Breast epithelium (tissue), 4 donors: Measurements from ENCODE around the gene EXOC3L2. TPM values are rescaled to one million over a fixed set of nuclear protein-coding genes. Genes with fewer than 3 reads are reported as not detected.
"Not testable (repeated sequence)": the region's sequence is repeated elsewhere in the genome, so short reads cannot be mapped to it uniquely, and the experiment has no call there.

Source experiments
- DNase-seq, 2 donors: peaks; one replicate each; pipeline ENCODE4 v3.0.0-alpha.2; 2019; ENCODE audit warnings: low spot score in 2 of 2
- H3K27ac ChIP-seq, 2 donors: fragments of 200-600 bp; sonication (generic) in 1 of 2; one replicate each; pipeline ENCODE4 v1.5.1; 2016 to 2019; ENCODE audit warnings: mild to moderate bottlenecking in 1 of 2
- H3K27me3 ChIP-seq, 2 donors: fragments of 200-600 bp; sonication (generic) in 1 of 2; one replicate each; pipeline versions ENCODE4 v1.5.1 to v1.6.0; 2017 to 2019; ENCODE audit warnings: control low read depth in 1 of 2, mild to moderate bottlenecking in 1 of 2
- H3K36me3 ChIP-seq: fragments of 200-600 bp; one replicate; pipeline ENCODE4 v1.5.1; 2019
- H3K4me1 ChIP-seq, 2 donors: fragments of 200-600 bp; sonication (generic); one replicate each; pipeline ENCODE4 v1.5.1; 2016 to 2019; ENCODE audit warnings: control low read depth in 1 of 2
- H3K4me3 ChIP-seq, 3 donors: fragments of 200-600 bp; sonication (generic); 1 replicate in 2 of 3; 2 replicates in 1 of 3; pipeline ENCODE4 v1.5.1; 2016 to 2019; ENCODE audit warnings: mild to moderate bottlenecking in 3 of 3, moderate library complexity in 2 of 3
- H3K9me3 ChIP-seq, 2 donors: fragments of 200-600 bp; sonication (generic) in 1 of 2; one replicate each; pipeline ENCODE4 v1.5.1; 2016 to 2019; ENCODE audit warnings: control low read depth in 1 of 2
- POLR2A ChIP-seq: fragments of 450-650 bp; IDR thresholded peaks from one replicate; pipeline ENCODE4 v1.6.1; 2016; ENCODE audit warnings: antibody characterized with exemption, mild to moderate bottlenecking, moderate library complexity
- POLR2AphosphoS5 ChIP-seq, 3 donors: sonication (generic); formaldehyde crosslinking; IDR thresholded peaks; one replicate each; pipeline ENCODE4 v1.6.1; 2017; ENCODE audit warnings: antibody characterized with exemption in 3 of 3
- intact Hi-C: fragments of 100-400 bp; cut with DNase I; formaldehyde crosslinking; loops from one replicate; pipeline ENCODE4 v1.15.1; 2023; ENCODE audit warnings: low total_unique reads
- total RNA-seq, 3 donors: library from RNA; depleted of rRNA; stranded (reverse); fragments of >200 nt; gene quantifications; one replicate each; pipeline ENCODE4 v1.1.0, GENCODE V29; 2016
- TF ChIP-seq, protein P1 (sequence below), 3 donors: fragments of 450-650 bp; IDR thresholded peaks; one replicate each; pipeline ENCODE4 v1.5.1; 2016 to 2017; ENCODE audit warnings: antibody characterized with exemption in 3 of 3, mild to moderate bottlenecking in 3 of 3, moderate library complexity in 3 of 3

EXOC3L2 gene
- total RNA-seq, 3 donors from 2014 or later: 0.44 to 2.3 (median 0.64) TPM

DNA sequence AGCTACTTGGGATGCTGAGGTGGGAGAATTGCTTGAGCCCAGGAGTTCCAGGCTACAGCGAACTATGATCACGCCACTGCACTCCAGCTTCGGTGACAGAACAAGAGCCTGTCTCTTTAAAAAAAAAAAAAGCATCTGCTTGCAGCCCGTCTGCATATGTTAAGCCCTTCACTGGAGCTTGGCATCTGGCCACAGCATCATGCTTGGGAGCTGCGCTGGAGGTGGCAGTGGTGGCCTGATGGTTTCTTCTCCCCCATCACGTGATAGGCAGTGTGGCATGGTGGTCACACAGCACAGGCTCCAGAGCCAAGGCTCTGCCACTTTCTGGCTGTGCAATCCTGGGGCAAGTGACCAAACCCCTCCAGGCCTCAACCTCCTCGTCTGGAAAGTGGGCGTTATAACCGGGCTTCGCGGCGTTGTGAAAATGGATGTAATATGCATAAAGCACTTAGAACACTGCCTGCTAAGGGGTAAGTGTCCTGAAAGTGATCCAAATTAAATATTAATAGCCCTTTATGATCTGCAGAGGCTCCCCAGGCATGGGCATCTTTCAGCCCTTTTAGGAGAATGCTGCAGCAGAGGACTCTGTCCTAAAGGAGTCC lies 30.3 kb upstream of the EXOC3L2 start:
- Histone ChIP-seq H3K4me1 (no peaks in the 10 kb centered on the region), H3K27ac (no peak overlapping the region), H3K36me3 (no peaks in the 10 kb centered on the region), H3K4me3 (no peak overlapping the region), H3K9me3 (no peaks in the 10 kb centered on the region), H3K27me3 (no peaks in the 10 kb centered on the region)
- DNase-seq: no peak
- TF ChIP-seq, protein P1, sequence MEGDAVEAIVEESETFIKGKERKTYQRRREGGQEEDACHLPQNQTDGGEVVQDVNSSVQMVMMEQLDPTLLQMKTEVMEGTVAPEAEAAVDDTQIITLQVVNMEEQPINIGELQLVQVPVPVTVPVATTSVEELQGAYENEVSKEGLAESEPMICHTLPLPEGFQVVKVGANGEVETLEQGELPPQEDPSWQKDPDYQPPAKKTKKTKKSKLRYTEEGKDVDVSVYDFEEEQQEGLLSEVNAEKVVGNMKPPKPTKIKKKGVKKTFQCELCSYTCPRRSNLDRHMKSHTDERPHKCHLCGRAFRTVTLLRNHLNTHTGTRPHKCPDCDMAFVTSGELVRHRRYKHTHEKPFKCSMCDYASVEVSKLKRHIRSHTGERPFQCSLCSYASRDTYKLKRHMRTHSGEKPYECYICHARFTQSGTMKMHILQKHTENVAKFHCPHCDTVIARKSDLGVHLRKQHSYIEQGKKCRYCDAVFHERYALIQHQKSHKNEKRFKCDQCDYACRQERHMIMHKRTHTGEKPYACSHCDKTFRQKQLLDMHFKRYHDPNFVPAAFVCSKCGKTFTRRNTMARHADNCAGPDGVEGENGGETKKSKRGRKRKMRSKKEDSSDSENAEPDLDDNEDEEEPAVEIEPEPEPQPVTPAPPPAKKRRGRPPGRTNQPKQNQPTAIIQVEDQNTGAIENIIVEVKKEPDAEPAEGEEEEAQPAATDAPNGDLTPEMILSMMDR (IDR thresholded peaks at IDR 0.05): no peak
- no peak for TF ChIP-seq POLR2A
- no peak for TF ChIP-seq POLR2AphosphoS5 (IDR thresholded peaks at IDR 0.05)
- intact Hi-C loops: no loop called here

DNA sequence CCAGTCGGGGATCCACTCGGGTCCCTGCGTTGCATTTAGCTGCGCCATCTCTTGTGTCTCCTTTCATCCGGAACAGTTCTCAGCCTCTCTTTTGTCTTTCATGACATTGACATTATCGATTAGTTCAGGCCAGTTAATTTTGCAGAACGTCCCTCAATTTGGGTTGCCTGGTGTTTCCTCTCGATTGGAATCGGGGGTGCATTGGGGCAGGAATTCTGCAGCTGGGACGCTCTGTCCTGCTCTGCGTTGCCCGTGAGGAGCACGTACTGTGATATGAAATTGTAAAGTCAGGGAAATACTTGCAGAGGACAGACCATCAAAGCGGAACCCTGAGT lies 28.3 kb upstream of the EXOC3L2 start:
- Histone ChIP-seq H3K27ac (no peak overlapping the region), H3K27me3 (no peaks in the 10 kb centered on the region), H3K9me3 (no peaks in the 10 kb centered on the region), H3K4me3 (no peak overlapping the region), H3K4me1 (no peaks in the 10 kb centered on the region), H3K36me3 (no peaks in the 10 kb centered on the region)
- TF ChIP-seq, protein P1 (IDR thresholded peaks at IDR 0.05): no peak
- TF ChIP-seq POLR2A: no peak
- no peak for TF ChIP-seq POLR2AphosphoS5 (IDR thresholded peaks at IDR 0.05)
- DNase-seq: no peak
- intact Hi-C loops: no loop called here

DNA sequence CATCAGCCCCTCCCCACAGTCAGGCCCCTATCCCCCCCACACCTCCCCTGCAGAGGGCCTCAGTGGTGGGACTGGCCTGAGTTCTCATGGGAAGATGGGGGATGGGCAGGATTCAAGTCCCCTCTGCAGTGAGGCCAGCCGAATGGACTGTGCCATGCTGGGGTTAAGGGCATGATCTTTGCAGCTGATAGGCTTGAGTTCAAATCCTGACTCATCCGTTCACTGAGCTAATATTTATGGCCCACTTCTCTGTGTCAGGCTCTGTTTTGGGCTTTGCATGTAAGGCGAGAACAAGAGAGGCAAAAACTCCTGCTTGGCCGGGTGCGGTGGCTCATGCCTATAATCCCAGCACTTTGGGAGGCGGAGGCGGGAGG lies 26.5 kb upstream of the EXOC3L2 start:
- H3K27me3 ChIP-seq: no peaks in the 10 kb centered on the region
- no peak overlapping the region for H3K27ac ChIP-seq
- no peak for DNase-seq
- H3K36me3 ChIP-seq: no peaks in the 10 kb centered on the region
- TF ChIP-seq, protein P1 (IDR thresholded peaks at IDR 0.05): no peak
- TF ChIP-seq POLR2A (no peak), POLR2AphosphoS5 (IDR thresholded peaks at IDR 0.05) (no peak)
- intact Hi-C loops: no loop called here
- H3K9me3 ChIP-seq: no peaks in the 10 kb centered on the region
- no peak overlapping the region for H3K4me3 ChIP-seq
- no peaks in the 10 kb centered on the region for H3K4me1 ChIP-seq

DNA sequence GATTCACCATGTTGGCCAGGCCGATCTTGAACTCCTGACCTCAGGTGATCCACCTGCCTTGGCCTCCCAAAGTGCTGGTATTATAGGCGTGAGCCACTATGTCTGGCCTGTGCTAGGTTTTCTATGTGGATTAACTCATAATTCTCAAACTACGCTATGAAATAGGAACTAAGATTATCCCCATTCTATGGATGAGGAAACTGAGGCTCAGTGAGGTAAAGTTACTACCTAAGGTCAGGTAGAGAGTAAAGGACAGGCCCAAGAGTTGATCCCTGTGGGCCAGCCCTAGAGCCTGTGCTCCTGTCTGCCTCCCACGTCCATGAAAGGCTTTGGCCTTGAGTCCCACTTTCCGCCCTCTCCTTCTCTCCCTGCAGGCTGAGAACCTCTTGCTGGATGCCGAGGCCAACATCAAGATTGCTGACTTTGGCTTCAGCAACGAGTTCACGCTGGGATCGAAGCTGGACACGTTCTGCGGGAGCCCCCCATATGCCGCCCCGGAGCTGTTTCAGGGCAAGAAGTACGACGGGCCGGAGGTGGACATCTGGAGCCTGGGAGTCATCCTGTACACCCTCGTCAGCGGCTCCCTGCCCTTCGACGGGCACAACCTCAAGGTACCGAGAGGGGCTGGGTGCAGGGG lies 26.0 kb upstream of the EXOC3L2 start:
- Histone ChIP-seq H3K36me3 (no peaks in the 10 kb centered on the region), H3K27ac (no peak overlapping the region), H3K27me3 (no peaks in the 10 kb centered on the region), H3K4me3 (no peak overlapping the region), H3K9me3 (no peaks in the 10 kb centered on the region), H3K4me1 (no peaks in the 10 kb centered on the region)
- no peak for TF ChIP-seq POLR2A
- TF ChIP-seq, protein P1 (IDR thresholded peaks at IDR 0.05): no peak
- TF ChIP-seq POLR2AphosphoS5 (IDR thresholded peaks at IDR 0.05): no peak
- intact Hi-C loops: no loop called here
- no peak for DNase-seq

DNA sequence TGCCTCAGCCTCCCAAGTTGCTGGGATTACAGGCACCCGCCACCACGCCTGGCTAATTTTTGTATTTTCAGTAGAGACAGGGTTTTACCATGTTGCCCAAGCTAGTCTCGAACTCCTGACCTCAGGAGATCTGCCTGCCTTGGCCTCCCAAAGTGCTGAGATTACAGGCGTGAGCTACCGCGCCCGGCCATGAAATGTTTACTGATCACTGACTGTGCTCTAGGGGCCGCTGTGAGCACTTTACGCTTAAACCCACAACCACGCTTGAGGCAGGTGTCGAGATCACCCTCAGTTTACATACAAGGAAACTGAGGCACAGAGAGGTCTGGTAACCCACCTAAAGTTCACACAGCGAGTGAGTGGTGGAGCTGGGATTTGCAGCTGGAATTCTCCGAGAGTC lies 24.7 kb upstream of the EXOC3L2 start:
- H3K4me3 ChIP-seq, intact Hi-C loops, H3K27me3 ChIP-seq, H3K27ac ChIP-seq, H3K9me3 ChIP-seq, H3K4me1 ChIP-seq, H3K36me3 ChIP-seq, DNase-seq: not testable (repeated sequence)
